Suprapubic skin (tissue), 4 donors: ENCODE data around the gene RYR3. TPM values are rescaled to one million over a fixed set of nuclear protein-coding genes. Genes with fewer than 3 reads are reported as not detected.

ENCODE experiments used
- DNase-seq, 2 donors: peaks; one replicate each; pipeline ENCODE4 v3.0.0-alpha.2; 2019; ENCODE audit warnings: low spot score in 2 of 2
- H3K27ac ChIP-seq: fragments of 200-600 bp; sonication (generic); one replicate; pipeline ENCODE4 v1.5.1; 2019
- H3K27me3 ChIP-seq: fragments of 200-600 bp; sonication (generic); one replicate; pipeline ENCODE4 v1.5.1; 2019
- H3K36me3 ChIP-seq: fragments of 200-600 bp; sonication (generic); one replicate; pipeline ENCODE4 v1.5.1; 2019
- H3K4me1 ChIP-seq: fragments of 200-600 bp; sonication (generic); one replicate; pipeline ENCODE4 v1.5.1; 2019
- H3K4me3 ChIP-seq: fragments of 200-600 bp; sonication (generic); one replicate; pipeline ENCODE4 v1.5.1; 2019; ENCODE audit warnings: mild to moderate bottlenecking
- H3K9me3 ChIP-seq: fragments of 200-600 bp; sonication (generic); one replicate; pipeline ENCODE4 v1.5.1; 2019
- EP300 ChIP-seq: sonication (generic); formaldehyde crosslinking; IDR thresholded peaks from one replicate; pipeline ENCODE4 v1.6.1; 2017; ENCODE audit warnings: antibody characterized with exemption
- POLR2A ChIP-seq, 2 donors: fragments of 450-650 bp; IDR thresholded peaks; one replicate each; pipeline ENCODE4 v1.6.1; 2017; ENCODE audit warnings: antibody characterized with exemption in 2 of 2, mild to moderate bottlenecking in 2 of 2, moderate library complexity in 2 of 2
- POLR2AphosphoS5 ChIP-seq, 3 donors: sonication (generic); formaldehyde crosslinking; IDR thresholded peaks; one replicate each; pipeline ENCODE4 v1.6.1; 2017; ENCODE audit warnings: antibody characterized with exemption in 3 of 3
- WGBS: methylation state at CpG from one replicate; pipeline ENCODE4 v1.1.5; 2018; 5-methylcytosine and 5-hydroxymethylcytosine counted together
- total RNA-seq, 4 donors: library from RNA; depleted of rRNA; stranded (reverse); fragments of >200 nt; gene quantifications; one replicate each; pipeline ENCODE4 v1.1.0, GENCODE V29; 2016
- TF ChIP-seq, protein P1 (sequence below), 2 donors: fragments of 200-600 bp in 1 of 2; fragments of 450-650 bp in 1 of 2; sonication (generic) in 1 of 2; IDR thresholded peaks; one replicate each; pipeline ENCODE4 v1.5.1; 2016 to 2019; ENCODE audit warnings: antibody characterized with exemption in 2 of 2, mild to moderate bottlenecking in 1 of 2, moderate library complexity in 1 of 2

RYR3 gene
- total RNA-seq, 4 donors from 2014 or later, result 0.38 to 2.0 (median 0.80) TPM

- H3K4me3 ChIP-seq, result no peak overlapping the region
- TF ChIP-seq POLR2A (IDR thresholded peaks at IDR 0.05), result no peak
- WGBS, result 63% methylated on average over 7 of the region's 7 CpGs
- H3K36me3 ChIP-seq, result no peaks in the 10 kb centered on the region
- no peaks in the 10 kb centered on the region for H3K27me3 ChIP-seq
- H3K27ac ChIP-seq, result no peak overlapping the region
- DNase-seq, result no peak
- no peaks in the 10 kb centered on the region for H3K4me1 ChIP-seq
- H3K9me3 ChIP-seq, result no peaks in the 10 kb centered on the region
Measured at GRCh38 chr15:33608714-33609113, 297.9 kb downstream of the RYR3 start.

- TF ChIP-seq, protein P1, sequence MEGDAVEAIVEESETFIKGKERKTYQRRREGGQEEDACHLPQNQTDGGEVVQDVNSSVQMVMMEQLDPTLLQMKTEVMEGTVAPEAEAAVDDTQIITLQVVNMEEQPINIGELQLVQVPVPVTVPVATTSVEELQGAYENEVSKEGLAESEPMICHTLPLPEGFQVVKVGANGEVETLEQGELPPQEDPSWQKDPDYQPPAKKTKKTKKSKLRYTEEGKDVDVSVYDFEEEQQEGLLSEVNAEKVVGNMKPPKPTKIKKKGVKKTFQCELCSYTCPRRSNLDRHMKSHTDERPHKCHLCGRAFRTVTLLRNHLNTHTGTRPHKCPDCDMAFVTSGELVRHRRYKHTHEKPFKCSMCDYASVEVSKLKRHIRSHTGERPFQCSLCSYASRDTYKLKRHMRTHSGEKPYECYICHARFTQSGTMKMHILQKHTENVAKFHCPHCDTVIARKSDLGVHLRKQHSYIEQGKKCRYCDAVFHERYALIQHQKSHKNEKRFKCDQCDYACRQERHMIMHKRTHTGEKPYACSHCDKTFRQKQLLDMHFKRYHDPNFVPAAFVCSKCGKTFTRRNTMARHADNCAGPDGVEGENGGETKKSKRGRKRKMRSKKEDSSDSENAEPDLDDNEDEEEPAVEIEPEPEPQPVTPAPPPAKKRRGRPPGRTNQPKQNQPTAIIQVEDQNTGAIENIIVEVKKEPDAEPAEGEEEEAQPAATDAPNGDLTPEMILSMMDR (IDR thresholded peaks at IDR 0.05), result no peak
- TF ChIP-seq POLR2A (IDR thresholded peaks at IDR 0.05), result no peak
- TF ChIP-seq POLR2AphosphoS5 (IDR thresholded peaks at IDR 0.05), result no peak
- TF ChIP-seq EP300, result no peak
- WGBS, result 90% methylated on average over 10 of the region's 10 CpGs
- no peak for DNase-seq
- no peaks in the 10 kb centered on the region for H3K36me3 ChIP-seq
- H3K27ac ChIP-seq, result no peak overlapping the region
- no peaks in the 10 kb centered on the region for H3K4me1 ChIP-seq
- no peaks in the 10 kb centered on the region for H3K27me3 ChIP-seq
- H3K9me3 ChIP-seq, result no peaks in the 10 kb centered on the region
- H3K4me3 ChIP-seq, result no peak overlapping the region
Measured at GRCh38 chr15:33612721-33613304, 302.0 kb downstream of the RYR3 start.

- TF ChIP-seq POLR2AphosphoS5 (IDR thresholded peaks at IDR 0.05) (no peak), POLR2A (IDR thresholded peaks at IDR 0.05) (no peak), EP300 (no peak)
- TF ChIP-seq, protein P1 (IDR thresholded peaks at IDR 0.05), result no peak
- no peaks in the 10 kb centered on the region for H3K36me3 ChIP-seq
- no peaks in the 10 kb centered on the region for H3K9me3 ChIP-seq
- no peaks in the 10 kb centered on the region for H3K27me3 ChIP-seq
- no peak overlapping the region for H3K27ac ChIP-seq
- H3K4me3 ChIP-seq, result no peak overlapping the region
- no peaks in the 10 kb centered on the region for H3K4me1 ChIP-seq
- no peak for DNase-seq
- 80% methylated on average over 3 of the region's 3 CpGs for WGBS
Measured at GRCh38 chr15:33616475-33616874, 305.7 kb downstream of the RYR3 start.

DNA sequence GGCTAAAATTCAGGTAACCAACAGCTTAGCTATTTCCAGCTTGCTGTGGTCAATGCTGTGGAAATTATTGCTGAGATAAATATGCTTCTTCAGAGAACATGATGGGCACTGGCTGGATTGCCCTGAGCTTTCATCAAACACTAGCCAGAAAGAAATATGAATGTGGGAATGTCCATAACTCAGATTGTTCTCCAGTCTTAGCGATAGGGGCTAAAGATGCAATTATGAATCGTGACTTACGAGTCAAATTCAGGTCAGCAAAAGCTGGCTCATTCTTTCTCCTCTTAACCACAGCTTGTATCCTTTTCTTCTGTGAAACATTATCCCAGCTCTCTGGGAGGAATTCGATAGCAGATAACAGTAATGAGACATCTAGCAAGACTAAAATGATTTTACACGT, 307.6 kb downstream of the RYR3 start:
- TF ChIP-seq POLR2AphosphoS5 (IDR thresholded peaks at IDR 0.05) (no peak), EP300 (no peak), POLR2A (IDR thresholded peaks at IDR 0.05) (no peak)
- TF ChIP-seq, protein P1 (IDR thresholded peaks at IDR 0.05), result no peak
- no peak for DNase-seq
- H3K9me3 ChIP-seq, result no peaks in the 10 kb centered on the region
- no peaks in the 10 kb centered on the region for H3K4me1 ChIP-seq
- no peaks in the 10 kb centered on the region for H3K36me3 ChIP-seq
- no peak overlapping the region for H3K4me3 ChIP-seq
- no peaks in the 10 kb centered on the region for H3K27me3 ChIP-seq
- WGBS, result 69% methylated on average over 5 of the region's 5 CpGs
- H3K27ac ChIP-seq, result no peak overlapping the region

GRCh38 chr15:33621141-33621540, 310.4 kb downstream of the RYR3 start:
- TF ChIP-seq, protein P1 (IDR thresholded peaks at IDR 0.05), result no peak
- TF ChIP-seq POLR2A (IDR thresholded peaks at IDR 0.05) (no peak), EP300 (no peak), POLR2AphosphoS5 (IDR thresholded peaks at IDR 0.05) (no peak)
- DNase-seq, result no peak
- no peaks in the 10 kb centered on the region for H3K4me1 ChIP-seq
- H3K4me3 ChIP-seq, result no peak overlapping the region
- H3K9me3 ChIP-seq, result no peaks in the 10 kb centered on the region
- no peaks in the 10 kb centered on the region for H3K36me3 ChIP-seq
- no peak overlapping the region for H3K27ac ChIP-seq
- no peaks in the 10 kb centered on the region for H3K27me3 ChIP-seq

DNA sequence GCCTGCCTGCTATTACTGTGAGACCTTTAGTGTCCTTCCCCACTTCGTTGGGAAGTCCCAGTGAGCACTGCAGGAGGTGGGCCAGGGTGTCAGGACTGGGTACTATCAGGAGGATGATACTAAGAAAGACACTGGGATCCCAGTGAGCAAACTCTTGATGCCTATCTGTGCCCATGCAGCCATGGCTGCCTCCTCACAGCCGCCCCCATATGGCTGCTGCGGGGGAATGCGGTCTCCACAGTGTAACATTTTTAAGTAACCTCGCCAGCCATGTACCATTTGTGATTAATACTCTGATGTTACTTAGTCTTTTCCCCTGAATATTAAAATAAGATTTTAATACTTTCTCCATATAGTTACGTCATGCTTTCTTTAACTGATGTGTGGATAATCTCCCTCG, 312.2 kb downstream of the RYR3 start:
- Histone ChIP-seq H3K9me3 (no peaks in the 10 kb centered on the region), H3K27ac (no peak overlapping the region), H3K27me3 (no peaks in the 10 kb centered on the region), H3K36me3 (no peaks in the 10 kb centered on the region), H3K4me1 (no peaks in the 10 kb centered on the region), H3K4me3 (no peak overlapping the region)
- no peak for DNase-seq
- TF ChIP-seq POLR2A (IDR thresholded peaks at IDR 0.05), result no peak
- TF ChIP-seq, protein P1 (IDR thresholded peaks at IDR 0.05), result no peak
- TF ChIP-seq EP300, result no peak
- no peak for TF ChIP-seq POLR2AphosphoS5 (IDR thresholded peaks at IDR 0.05)
- 94% methylated on average over 7 of the region's 7 CpGs for WGBS
